IMR-90 (cell line): ENCODE results near the gene EIF1AD. TPM values are rescaled to one million over a fixed set of nuclear protein-coding genes. Genes with fewer than 3 reads are reported as not detected.
"Not testable (repeated sequence)": the region's sequence is repeated elsewhere in the genome, so short reads cannot be mapped to it uniquely, and the experiment has no call there.

ENCODE experiments used
- ATAC-seq: fragments of 200-7000 bp; cut with Tn5 transposase; 2 replicates; pipeline ENCODE4 v1.9.1; 2020; ENCODE audit warnings: low read depth, mild to moderate bottlenecking, moderate library complexity
- BruUV-seq: library from RNA; stranded (reverse); fragments of 400-500 nt; replicated peaks from 2 replicates; lab custom pipeline; 2021; lab: Mats Ljungman, UMichigan
- CTCF ChIA-PET: fragments of 300-600 bp; formaldehyde crosslinking; extraction: SDS; loops from one replicate; lab custom pipeline; 2021; ENCODE audit warnings: antibody characterized with exemption; lab: Yijun Ruan, JAX
- POLR2A ChIA-PET: fragments of 300-600 bp; sonication (Branson Sonifier 250); formaldehyde crosslinking; loops from one replicate; lab custom pipeline; 2022; ENCODE audit warnings: antibody characterized with exemption; ENCODE audit not compliant: unreplicated experiment; lab: Charles Lee
- DNase-seq: peaks from one replicate; pipeline ENCODE4 v3.0.0; 2013
- H2AFZ ChIP-seq: replicated peaks from 2 replicates; pipeline ENCODE3; 2013; ENCODE audit warnings: low read length, mild to moderate bottlenecking; ENCODE audit not compliant: poor library complexity
- H2AK5ac ChIP-seq: 2 replicates; pipeline ENCODE4 v1.6.1; 2013; ENCODE audit warnings: low read depth, low read length, inconsistent platforms
- H2AK9ac ChIP-seq: replicated peaks from 2 replicates; pipeline ENCODE3; 2013; ENCODE audit warnings: mild to moderate bottlenecking, low read depth, low read length, moderate library complexity; ENCODE audit not compliant: poor library complexity
- H2BK120ac ChIP-seq: 2 replicates; pipeline ENCODE4 v1.6.1; 2013; ENCODE audit warnings: low read depth, low read length, inconsistent platforms
- H2BK15ac ChIP-seq: 3 replicates; pipeline ENCODE4 v1.6.1; 2013; ENCODE audit warnings: low read depth, low read length, inconsistent platforms
- H2BK20ac ChIP-seq: 2 replicates; pipeline ENCODE4 v1.6.1; 2013; ENCODE audit warnings: low read depth, mild to moderate bottlenecking, inconsistent platforms, low read length, moderate library complexity
- H2BK5ac ChIP-seq: 2 replicates; pipeline ENCODE4 v1.6.1; 2013; ENCODE audit warnings: mild to moderate bottlenecking, low read depth, low read length, inconsistent platforms; ENCODE audit not compliant: poor library complexity, severe bottlenecking
- H3K14ac ChIP-seq: replicated peaks from 2 replicates; pipeline ENCODE4 v1.6.1; 2013; ENCODE audit warnings: low read depth, low read length, inconsistent platforms
- H3K18ac ChIP-seq: 2 replicates; pipeline ENCODE4 v1.6.1; 2013; ENCODE audit warnings: low read depth, low read length, control low read depth
- H3K23ac ChIP-seq: 2 replicates; pipeline ENCODE4 v1.6.1; 2013; ENCODE audit warnings: low read depth, low read length, inconsistent platforms
- H3K27ac ChIP-seq: 2 replicates; pipeline ENCODE4 v1.5.1; 2013; ENCODE audit warnings: mild to moderate bottlenecking, control low read depth, low read length; ENCODE audit not compliant: insufficient read depth
- H3K27me3 ChIP-seq: 2 replicates; pipeline ENCODE4 v1.6.1; 2013; ENCODE audit warnings: low read length; ENCODE audit not compliant: control insufficient read depth, insufficient read depth
- H3K36me3 ChIP-seq: 2 replicates; pipeline ENCODE4 v1.6.1; 2013; ENCODE audit warnings: low read length, mixed read lengths; ENCODE audit not compliant: control insufficient read depth, insufficient read depth
- H3K4ac ChIP-seq: 2 replicates; pipeline ENCODE4 v1.6.1; 2013; ENCODE audit warnings: low read depth, low read length, inconsistent platforms
- H3K4me1 ChIP-seq: 2 replicates; pipeline ENCODE4 v1.6.1; 2013; ENCODE audit warnings: low read length, mixed read lengths; ENCODE audit not compliant: control insufficient read depth, insufficient read depth
- H3K4me2 ChIP-seq: 2 replicates; pipeline ENCODE4 v1.6.1; 2013; ENCODE audit warnings: low read depth, mild to moderate bottlenecking, control low read depth, low read length, moderate library complexity
- H3K4me3 ChIP-seq: 2 replicates; pipeline ENCODE4 v1.5.1; 2013; ENCODE audit warnings: low read depth, mild to moderate bottlenecking, control low read depth, low read length, moderate library complexity; ENCODE audit not compliant: insufficient read depth
- H3K56ac ChIP-seq: 2 replicates; pipeline ENCODE4 v1.6.1; 2013; ENCODE audit warnings: low read length, inconsistent platforms; ENCODE audit not compliant: insufficient read depth; ENCODE audit errors: extremely low read depth
- H3K79me1 ChIP-seq, 2 experiments: 2 replicates each; pipeline ENCODE4 v1.6.1; 2013; ENCODE audit warnings: low read length in 2 of 2, inconsistent platforms in 1 of 2, low read depth in 1 of 2
- H3K9ac ChIP-seq: 2 replicates; pipeline ENCODE4 v1.6.1; 2013; ENCODE audit warnings: low read depth, low read length, control low read depth
- H3K9me1 ChIP-seq: 2 replicates; pipeline ENCODE4 v1.6.1; 2013; ENCODE audit warnings: low read length, inconsistent platforms; ENCODE audit not compliant: insufficient read depth
- H3K9me3 ChIP-seq: 2 replicates; pipeline ENCODE4 v1.6.1; 2013; ENCODE audit warnings: low read length; ENCODE audit not compliant: control insufficient read depth, insufficient read depth
- H4K20me1 ChIP-seq: 2 replicates; pipeline ENCODE4 v1.6.1; 2013; ENCODE audit warnings: low read length, inconsistent platforms; ENCODE audit not compliant: insufficient read depth
- H4K5ac ChIP-seq: 2 replicates; pipeline ENCODE4 v1.6.1; 2013; ENCODE audit warnings: mild to moderate bottlenecking, low read depth, low read length, control low read depth
- H4K8ac ChIP-seq, 2 experiments: 2 replicates each; pipeline ENCODE4 v1.6.1; 2013; ENCODE audit warnings: low read depth in 2 of 2, low read length in 2 of 2, control low read depth in 1 of 2, inconsistent platforms in 1 of 2
- H4K91ac ChIP-seq: 2 replicates; pipeline ENCODE4 v1.6.1; 2013; ENCODE audit warnings: low read depth, low read length, inconsistent platforms; ENCODE audit not compliant: insufficient read depth
- BHLHE40 ChIP-seq: fragments of 150-350 bp; IDR thresholded peaks from 2 replicates; pipeline ENCODE4 v1.6.1; 2016; ENCODE audit warnings: mild to moderate bottlenecking, low read depth, low read length
- CEBPB ChIP-seq: IDR thresholded peaks from 2 replicates; pipeline ENCODE4 v1.6.1; 2012; ENCODE audit warnings: low read depth, low read length, improper control_type of control experiment
- CTCF ChIP-seq: conservative IDR thresholded peaks from 2 replicates; pipeline ENCODE4 v1.5.1; 2012; ENCODE audit warnings: mild to moderate bottlenecking, low read depth, low read length, improper control_type of control experiment
- SMC3 ChIP-seq: fragments of 150-350 bp; IDR thresholded peaks from 2 replicates; pipeline ENCODE4 v1.6.1; 2016; ENCODE audit warnings: low read depth, mild to moderate bottlenecking, antibody characterized with exemption, low read length, moderate library complexity
- WGBS, 2 experiments: methylation state at CpG; one replicate each; pipeline versions ENCODE4 v1.1.5 to v1.1.7; 2013; ENCODE audit warnings: missing lambda C conversion rate in 2 of 2; ENCODE audit not compliant: insufficient read length in 1 of 2; ENCODE audit errors: extremely low coverage in 2 of 2; 5-methylcytosine and 5-hydroxymethylcytosine counted together
- dilution Hi-C: fragments of 300-500 bp; cut with HindIII; formaldehyde crosslinking; loops from one replicate; pipeline ENCODE4 v1.14.3; 2018; ENCODE audit warnings: low sequenced_read_pairs; ENCODE audit not compliant: unreplicated experiment
- in situ Hi-C: fragments of 300-500 bp; cut with MboI; formaldehyde crosslinking; loops from 3 replicates; pipeline ENCODE4 v1.14.3; 2019; ENCODE audit warnings: low sequenced_read_pairs, inconsistent platforms, mixed read lengths
- intact Hi-C: fragments of 100-400 bp; cut with micrococcal nuclease; formaldehyde crosslinking; loops from 2 replicates; pipeline ENCODE4 v1.10.0; 2022
- polyA plus RNA-seq, 3 experiments: library from polyadenylated mRNA; depleted of rRNA; stranded (reverse); fragments of >200 nt; gene quantifications; 2 replicates each; pipeline ENCODE4 v1.2.3, GENCODE V29; 2012; ENCODE audit warnings: low replicate concordance in 1 of 3
- total RNA-seq: library from RNA; depleted of rRNA; stranded (reverse); fragments of >200 nt; gene quantifications from 2 replicates; pipeline ENCODE4 v1.2.3, GENCODE V29; 2012

EIF1AD gene
- total and polyA plus RNA-seq, 2 of the 4 experiments (the other 2 are of a cell fraction): 32.5 to 62.6 TPM

GRCh38 chr11:66011239-66011784 is 9.4 kb upstream of the EIF1AD start:
- no peak overlapping the region for H3K27ac ChIP-seq
- H4K5ac ChIP-seq: no peak overlapping the region
- no peak overlapping the region for H3K18ac ChIP-seq
- H2BK15ac ChIP-seq: no peak overlapping the region
- peaks cover 13% of the 10 kb centered on the region for H3K27me3 ChIP-seq
- no peaks in the 10 kb centered on the region for H3K9me3 ChIP-seq
- H4K8ac ChIP-seq: no peak overlapping the region
- intact Hi-C loops (no loop called here), in situ Hi-C loops (no loop called here), dilution Hi-C loops (no loop called here)
- no peak overlapping the region for H2BK20ac ChIP-seq
- TF ChIP-seq BHLHE40 (no peak), SMC3 (no peak), CTCF (no peak), CEBPB (no peak)
- peaks cover 19% of the 10 kb centered on the region for H3K9me1 ChIP-seq
- H2AK9ac ChIP-seq: no peak overlapping the region
- no peak overlapping the region for H3K4me3 ChIP-seq
- H2BK120ac ChIP-seq: no peak overlapping the region
- H3K4me2 ChIP-seq: no peak overlapping the region
- H4K20me1 ChIP-seq: no peaks in the 10 kb centered on the region; the same call in 1 of the 2 replicates
- CTCF ChIA-PET: no interaction called here
- no peak overlapping the region for H4K91ac ChIP-seq
- no peak overlapping the region for H3K23ac ChIP-seq
- no peaks in the 10 kb centered on the region for H3K79me1 ChIP-seq
- BruUV-seq: no TSS peak
- ATAC-seq (no peak), DNase-seq (peak; percentile 53)
- no peak overlapping the region for H3K9ac ChIP-seq
- peak overlapping the region; percentile 10; the same call in 1 of the 2 replicates for H3K4ac ChIP-seq
- H3K14ac ChIP-seq: no peak overlapping the region
- peak overlapping the region; percentile 81 for H2AFZ ChIP-seq
- no peak overlapping the region for H3K56ac ChIP-seq
- 0 out of 2 replicates have a peak overlapping the region, but pooled peaks have one; percentile 1 for H2AK5ac ChIP-seq
- POLR2A ChIA-PET: interaction anchor here (0.6 to 1.7 kb wide), 3 partner anchors 9 to 257 kb away, joined by 3 to 12 read pairs (median 6); partner anchors contain the start of gene BANF1
- H2BK5ac ChIP-seq: no peak overlapping the region
- H3K4me1 ChIP-seq: peaks cover 9% of the 10 kb centered on the region
- no peaks in the 10 kb centered on the region for H3K36me3 ChIP-seq
- WGBS, 2 experiments: 58% methylated on average over 9 of the region's 14 CpGs; no CpG with 5 or more reads in 1 of the 2 experiments

GRCh38 chr11:66010036-66010435 is 8.1 kb upstream of the EIF1AD start:
- H3K4me1 ChIP-seq, H3K9me1 ChIP-seq, dilution Hi-C loops, H3K27ac ChIP-seq, H3K36me3 ChIP-seq, H4K5ac ChIP-seq, H3K9me3 ChIP-seq, H2BK120ac ChIP-seq, H3K4ac ChIP-seq, intact Hi-C loops, H3K18ac ChIP-seq, H3K14ac ChIP-seq, H3K4me2 ChIP-seq, H3K9ac ChIP-seq, H2BK15ac ChIP-seq, H2AK5ac ChIP-seq, CTCF ChIA-PET, BruUV-seq, H3K79me1 ChIP-seq, H2BK20ac ChIP-seq, H4K91ac ChIP-seq, H3K4me3 ChIP-seq, H3K56ac ChIP-seq, H4K20me1 ChIP-seq, H2AK9ac ChIP-seq, H2AFZ ChIP-seq, H3K23ac ChIP-seq, H2BK5ac ChIP-seq, in situ Hi-C loops, POLR2A ChIA-PET, H4K8ac ChIP-seq, DNase-seq, ATAC-seq: not testable (repeated sequence)
- 31% methylated on average over 4 of the region's 4 CpGs; no CpG with 5 or more reads in 1 of the 2 experiments for WGBS, 2 experiments
- peaks cover 13% of the 10 kb centered on the region for H3K27me3 ChIP-seq
